Muscle layer of duodenum (tissue), 2 donors: ENCODE data around the gene ZC3H12D.

Experiments
- H3K27ac ChIP-seq: one replicate; pipeline ENCODE4 v1.7.0; 2013; ENCODE audit warnings: mild to moderate bottlenecking, low read length
- H3K27me3 ChIP-seq: one replicate; pipeline ENCODE4 v1.7.0; 2013; ENCODE audit warnings: low read depth, mild to moderate bottlenecking, control low read depth, low read length
- H3K36me3 ChIP-seq, 2 donors: one replicate each; pipeline ENCODE4 v1.7.0; 2013; ENCODE audit warnings: low read length in 2 of 2, control low read depth in 1 of 2, mild to moderate bottlenecking in 1 of 2; ENCODE audit not compliant: insufficient read depth in 2 of 2, control insufficient read depth in 1 of 2
- H3K4me1 ChIP-seq, 2 donors: one replicate each; pipeline ENCODE4 v1.7.0; 2013; ENCODE audit warnings: low read length in 2 of 2, mild to moderate bottlenecking in 2 of 2, control low read depth in 1 of 2, moderate library complexity in 1 of 2; ENCODE audit not compliant: insufficient read depth in 2 of 2, control insufficient read depth in 1 of 2
- H3K4me3 ChIP-seq, 2 donors: one replicate each; pipeline ENCODE4 v1.7.0; 2013; ENCODE audit warnings: low read length in 2 of 2, low read depth in 1 of 2, mild to moderate bottlenecking in 1 of 2
- H3K9me3 ChIP-seq, 2 donors: one replicate each; pipeline ENCODE4 v1.7.0; 2013; ENCODE audit warnings: low read length in 2 of 2, control low read depth in 1 of 2, mild to moderate bottlenecking in 1 of 2; ENCODE audit not compliant: control insufficient read depth in 1 of 2
- donor health status: healthy.

The ZC3H12D gene

DNA sequence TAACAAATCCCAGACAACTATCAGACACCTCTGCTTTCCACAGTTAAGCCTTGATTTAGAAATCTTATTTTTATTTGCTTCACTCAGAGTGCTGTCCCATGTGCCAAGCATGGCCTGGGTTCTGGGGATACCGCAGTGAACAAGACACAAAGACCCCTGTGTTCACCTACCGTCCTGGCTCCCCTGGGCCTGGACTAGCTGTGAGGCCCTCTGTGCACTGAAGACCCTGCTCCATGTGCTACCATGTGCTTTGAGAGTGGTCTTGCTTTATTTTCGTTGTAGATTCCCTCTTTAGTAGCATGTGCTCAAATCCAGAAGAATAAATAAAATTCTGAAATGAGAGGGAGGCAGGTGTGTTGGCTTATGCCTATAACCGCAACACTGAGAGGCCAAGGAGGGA is 62.2 kb downstream of the ZC3H12D start:
- H3K27ac ChIP-seq = no peak overlapping the region
- H3K4me3 ChIP-seq = no peak overlapping the region
- no peaks in the 10 kb centered on the region for H3K9me3 ChIP-seq
- H3K36me3 ChIP-seq = no peaks in the 10 kb centered on the region
- no peaks in the 10 kb centered on the region for H3K27me3 ChIP-seq
- peaks cover 3 to 7% of the 10 kb centered on the region in 2 donors for H3K4me1 ChIP-seq

DNA sequence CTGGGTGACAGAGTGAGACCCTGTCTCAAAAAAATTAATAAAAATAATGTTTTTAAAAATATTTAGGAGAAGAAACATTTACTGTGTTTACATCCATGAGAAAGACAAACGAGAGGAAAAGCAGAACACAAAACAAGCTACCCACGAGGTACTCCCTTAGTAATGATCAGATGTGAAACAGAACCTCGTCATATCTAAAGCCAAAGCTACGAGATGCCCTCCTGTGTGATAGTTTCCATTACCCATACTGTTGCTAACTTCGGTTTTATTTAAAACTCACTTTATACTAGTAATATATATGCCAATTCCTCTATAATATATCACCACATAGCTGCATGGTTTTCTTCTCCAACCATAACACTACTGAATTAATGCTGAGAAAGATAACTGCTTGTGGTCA is 63.7 kb downstream of the ZC3H12D start:
- Histone ChIP-seq H3K36me3 (no peaks in the 10 kb centered on the region), H3K4me3 (no peak overlapping the region), H3K27me3 (no peaks in the 10 kb centered on the region), H3K27ac (no peak overlapping the region), H3K9me3 (no peaks in the 10 kb centered on the region), H3K4me1 (peaks cover 3 to 7% of the 10 kb centered on the region in 2 donors)

DNA sequence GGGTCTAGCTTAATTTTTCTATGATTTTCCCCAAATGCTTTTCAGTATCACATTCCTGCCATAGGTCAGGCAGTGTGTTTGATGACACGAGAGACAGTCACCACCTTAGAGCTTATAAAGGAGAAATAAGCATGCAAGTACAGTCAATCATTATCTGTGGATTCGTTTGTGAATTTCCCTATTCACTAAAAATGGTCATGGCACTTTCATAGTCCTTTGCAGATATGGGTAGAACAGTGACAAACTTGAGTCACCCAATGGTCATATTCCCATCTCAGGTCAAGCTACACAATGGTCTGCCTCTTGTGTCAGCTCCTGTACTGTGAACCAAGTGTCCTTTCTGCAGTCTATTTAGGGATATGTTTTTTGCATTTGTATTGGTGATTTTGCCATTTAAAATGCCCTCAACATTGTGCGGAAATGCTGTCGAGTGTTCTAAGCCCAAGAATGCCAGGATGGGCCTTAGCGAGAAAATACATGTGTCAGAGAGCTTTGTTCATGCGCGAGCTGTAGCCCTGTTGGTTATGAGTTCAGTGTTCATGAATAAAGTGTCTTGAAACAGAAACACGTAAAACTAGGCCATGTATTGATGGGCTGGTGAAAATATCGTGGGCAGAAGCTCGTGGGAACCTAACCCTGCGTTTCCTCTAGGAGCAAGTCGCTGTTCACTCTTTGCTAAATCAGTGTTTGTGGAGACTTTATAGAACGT is 65.0 kb downstream of the ZC3H12D start:
- Histone ChIP-seq H3K9me3 (no peaks in the 10 kb centered on the region), H3K27me3 (no peaks in the 10 kb centered on the region), H3K4me3 (no peak overlapping the region), H3K36me3 (no peaks in the 10 kb centered on the region), H3K4me1 (peaks cover 3 to 7% of the 10 kb centered on the region in 2 donors), H3K27ac (no peak overlapping the region)

DNA sequence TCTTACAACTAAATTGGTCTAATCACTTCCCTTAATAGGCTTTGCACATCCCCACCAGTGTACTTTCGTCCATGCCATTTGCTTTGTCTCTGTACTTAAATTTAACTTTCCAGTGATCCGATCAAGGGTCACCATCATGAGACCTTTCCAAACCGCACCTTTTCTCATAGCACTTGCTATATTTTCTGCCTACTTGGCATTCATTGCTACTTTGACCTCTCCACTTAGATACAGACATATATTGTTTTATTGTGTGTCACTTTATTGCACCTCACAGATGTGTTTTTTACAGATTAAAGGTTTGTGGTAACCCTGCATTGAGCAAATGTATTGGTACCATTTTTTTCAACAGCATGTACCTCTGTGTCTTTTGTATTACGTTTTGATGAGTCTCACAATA is 70.0 kb downstream of the ZC3H12D start:
- no peaks in the 10 kb centered on the region for H3K4me1 ChIP-seq
- H3K4me3 ChIP-seq = no peak overlapping the region
- no peaks in the 10 kb centered on the region for H3K9me3 ChIP-seq
- H3K27me3 ChIP-seq = no peaks in the 10 kb centered on the region
- H3K36me3 ChIP-seq = peaks cover 9 to 12% of the 10 kb centered on the region in 2 donors
- no peak overlapping the region for H3K27ac ChIP-seq

DNA sequence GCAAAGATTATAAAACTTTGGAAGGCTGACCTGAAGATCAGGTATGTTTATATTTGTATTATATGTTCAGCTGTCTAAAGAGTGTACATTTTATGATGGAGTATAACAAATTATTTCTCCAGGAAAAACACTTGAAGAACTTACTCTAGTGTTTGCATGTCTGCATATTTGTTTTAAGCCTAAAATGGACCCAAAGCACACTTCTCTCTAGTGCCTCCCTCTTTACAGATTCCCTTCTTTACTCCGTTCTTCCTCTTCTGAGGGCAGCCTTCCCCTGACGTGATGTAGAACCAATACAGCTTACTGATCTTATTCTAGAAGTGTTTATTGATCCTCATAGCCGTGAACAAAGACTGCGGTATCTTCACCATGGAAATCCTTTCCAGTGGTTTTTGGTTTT is 70.8 kb downstream of the ZC3H12D start:
- no peaks in the 10 kb centered on the region for H3K27me3 ChIP-seq

DNA sequence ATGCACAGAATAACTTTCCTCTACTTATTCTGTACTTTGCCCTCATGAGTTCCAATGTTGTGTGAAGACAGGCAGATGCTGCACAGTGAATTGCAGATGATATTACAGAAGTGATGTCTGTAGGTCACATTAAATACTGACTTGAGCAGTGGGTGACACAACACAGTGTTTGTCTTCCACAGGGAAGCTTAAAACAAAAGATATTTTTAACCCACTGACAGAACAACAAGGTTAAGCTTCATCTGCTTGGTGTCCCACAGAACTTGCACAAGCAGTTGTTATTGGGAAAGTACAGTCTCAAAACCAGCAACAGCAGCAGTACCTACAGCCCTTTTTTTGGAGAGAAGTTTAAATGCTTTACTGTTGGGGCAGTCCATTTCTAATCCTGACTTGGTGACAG is 74.3 kb downstream of the ZC3H12D start:
- Histone ChIP-seq H3K4me1 (no peaks in the 10 kb centered on the region), H3K36me3 (peaks cover 12 to 24% of the 10 kb centered on the region in 2 donors), H3K27ac (no peak overlapping the region), H3K4me3 (no peak overlapping the region), H3K9me3 (no peaks in the 10 kb centered on the region), H3K27me3 (no peaks in the 10 kb centered on the region)

More for the DNA sequence above, 70.8 kb downstream of the ZC3H12D start:
- no peak overlapping the region for H3K4me3 ChIP-seq
- peaks cover 12 to 16% of the 10 kb centered on the region in 2 donors for H3K36me3 ChIP-seq
- H3K9me3 ChIP-seq = no peaks in the 10 kb centered on the region
- H3K4me1 ChIP-seq = no peaks in the 10 kb centered on the region
- no peak overlapping the region for H3K27ac ChIP-seq

DNA sequence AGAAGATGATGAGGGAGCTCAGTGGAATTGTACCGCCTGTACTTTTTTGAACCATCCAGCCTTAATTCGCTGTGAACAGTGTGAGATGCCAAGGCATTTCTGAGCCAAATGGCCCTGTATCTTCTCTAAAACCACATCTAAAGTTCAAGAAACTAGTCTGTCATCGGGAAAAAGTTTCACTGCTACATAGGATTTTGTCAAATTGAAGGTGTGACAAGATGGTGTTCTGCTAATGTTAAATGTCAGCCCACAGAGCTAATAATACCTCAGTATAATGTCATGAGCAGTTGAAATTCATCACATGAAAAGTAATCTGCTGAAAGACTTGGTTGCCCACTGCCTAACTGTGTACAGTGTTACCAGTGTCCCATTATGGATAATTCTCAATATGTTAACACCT is 75.2 kb downstream of the ZC3H12D start:
- no peak overlapping the region for H3K4me3 ChIP-seq
- H3K27me3 ChIP-seq = no peaks in the 10 kb centered on the region
- H3K27ac ChIP-seq = no peak overlapping the region
- peaks cover 12 to 31% of the 10 kb centered on the region in 2 donors for H3K36me3 ChIP-seq
- no peaks in the 10 kb centered on the region for H3K4me1 ChIP-seq
- no peaks in the 10 kb centered on the region for H3K9me3 ChIP-seq

DNA sequence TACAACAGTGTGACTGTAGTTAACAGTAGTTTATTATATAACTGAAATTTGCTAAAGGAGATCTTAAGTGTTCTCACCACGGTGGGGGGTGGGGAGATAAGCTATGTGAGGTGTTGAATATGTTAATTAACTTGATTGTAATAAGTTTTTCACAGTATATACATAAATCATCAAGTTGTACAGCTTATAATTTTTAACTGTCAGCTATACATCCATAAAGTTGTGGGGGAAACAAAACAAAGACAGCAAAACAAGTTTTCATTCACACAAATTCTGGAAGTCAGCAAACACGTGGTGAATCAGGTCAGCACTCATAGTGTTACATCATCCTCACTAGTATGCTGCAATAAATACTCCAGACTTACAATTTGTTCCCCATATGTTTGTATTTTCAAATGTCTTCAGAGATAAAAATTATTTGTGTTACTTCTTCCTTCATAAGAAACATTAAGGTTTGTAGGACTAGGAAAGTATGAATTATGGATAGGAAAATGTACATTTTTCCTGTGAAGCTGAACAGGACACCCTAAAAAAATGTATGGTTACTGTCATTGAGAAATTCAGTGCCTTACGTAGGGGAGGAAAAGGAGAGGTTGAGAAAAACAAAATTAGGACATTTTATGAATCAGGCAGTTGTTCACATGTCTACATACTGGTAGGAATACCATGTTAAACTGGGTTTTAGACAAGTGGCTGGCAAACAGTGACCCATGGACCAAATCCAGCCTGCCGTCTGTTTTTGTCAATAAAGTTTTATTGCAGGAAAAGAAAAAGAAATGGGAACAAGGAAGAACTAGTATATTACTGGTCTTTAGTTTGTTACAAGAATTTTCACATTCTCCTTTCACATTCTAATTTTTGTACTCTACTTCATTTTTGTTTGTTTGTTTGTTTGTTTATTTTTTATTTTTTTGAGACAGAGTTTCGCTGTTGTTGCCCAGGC is 78.7 kb downstream of the ZC3H12D start:
- no peak overlapping the region for H3K27ac ChIP-seq

DNA sequence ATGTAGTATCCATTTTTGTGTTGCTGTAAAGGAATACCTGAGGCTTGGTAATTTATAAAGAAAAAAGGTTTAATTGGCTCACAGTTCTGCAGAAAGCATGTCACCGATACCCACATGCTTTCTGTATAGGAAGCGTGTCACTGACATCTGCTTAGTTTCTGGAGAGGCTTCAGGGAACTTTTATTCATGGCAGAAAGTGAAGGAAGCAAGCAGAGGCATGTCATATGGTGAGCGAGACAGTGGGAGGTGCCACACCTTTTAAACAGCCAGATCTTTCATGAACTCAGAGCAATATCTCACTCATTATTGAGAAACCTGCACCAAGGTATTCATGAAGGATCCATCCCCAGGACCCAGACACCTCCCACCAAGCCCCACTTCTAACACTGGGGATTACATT is 81.3 kb downstream of the ZC3H12D start:
- H3K9me3 ChIP-seq = no peaks in the 10 kb centered on the region
- H3K36me3 ChIP-seq = peaks cover 10 to 35% of the 10 kb centered on the region in 2 donors
- no peaks in the 10 kb centered on the region for H3K4me1 ChIP-seq
- H3K27me3 ChIP-seq = no peaks in the 10 kb centered on the region
- H3K27ac ChIP-seq = no peak overlapping the region
- H3K4me3 ChIP-seq = no peak overlapping the region

More for the DNA sequence above, 78.7 kb downstream of the ZC3H12D start:
- H3K4me1 ChIP-seq = no peaks in the 10 kb centered on the region
- no peak overlapping the region for H3K4me3 ChIP-seq
- H3K9me3 ChIP-seq = no peaks in the 10 kb centered on the region
- H3K27me3 ChIP-seq = no peaks in the 10 kb centered on the region
- H3K36me3 ChIP-seq = peaks cover 12 to 37% of the 10 kb centered on the region in 2 donors

DNA sequence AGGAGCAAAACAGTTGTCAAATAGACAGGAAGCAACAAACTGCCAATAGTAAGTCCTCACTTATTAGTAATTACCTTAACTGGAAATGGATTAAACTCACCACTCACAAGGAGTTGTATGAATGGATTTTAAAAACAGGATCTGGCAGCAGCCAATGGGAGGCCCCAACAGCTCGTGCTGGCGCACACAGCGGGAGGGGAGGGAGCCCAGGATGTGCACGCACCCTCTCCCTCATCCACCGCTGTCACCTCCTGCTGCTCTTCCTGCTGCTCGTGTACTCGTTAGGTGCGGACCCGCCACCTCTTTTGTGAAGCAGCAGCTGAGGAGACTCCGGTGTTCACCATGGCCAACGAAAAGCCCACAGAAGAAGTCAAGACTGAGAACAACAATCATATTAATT is 84.8 kb downstream of the ZC3H12D start, which contains the start of gene SUMO4:
SUMO4 (plus strand) TSS at position 213 of the 400 bp plus-strand sequence; CDS start at position 343, 130 bp downstream.
- Histone ChIP-seq H3K4me1 (no peaks in the 10 kb centered on the region), H3K4me3 (no peak within 1 kb of the TSS), H3K27me3 (no peaks in the 10 kb centered on the region), H3K36me3 (peaks cover 16 to 23% of the 10 kb centered on the region in 2 donors), H3K9me3 (no peaks in the 10 kb centered on the region), H3K27ac (no peak within 1 kb of the TSS)

DNA sequence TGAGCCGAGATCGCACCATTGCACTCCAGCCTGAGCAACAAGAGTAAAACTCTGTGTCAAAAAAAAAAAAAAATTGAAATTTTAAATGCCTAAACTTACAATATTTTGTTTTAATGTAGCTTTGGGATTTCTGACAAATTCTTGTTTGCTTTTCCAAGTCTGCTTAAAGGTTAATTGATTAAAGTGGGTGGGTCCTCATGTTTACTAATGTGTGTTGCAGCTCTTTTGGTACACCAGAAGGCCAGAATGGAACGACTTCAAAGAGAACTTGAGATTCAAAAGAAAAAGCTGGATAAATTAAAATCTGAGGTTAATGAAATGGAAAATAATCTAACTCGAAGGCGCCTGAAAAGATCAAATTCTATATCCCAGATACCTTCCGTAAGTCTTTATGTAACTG is 87.4 kb downstream of the ZC3H12D start:
- peaks cover 0 to 9% of the 10 kb centered on the region in 2 donors for H3K4me1 ChIP-seq
- no peak overlapping the region for H3K4me3 ChIP-seq
- no peak overlapping the region for H3K27ac ChIP-seq
- H3K9me3 ChIP-seq = no peaks in the 10 kb centered on the region
- H3K27me3 ChIP-seq = no peaks in the 10 kb centered on the region
- peaks cover 16% of the 10 kb centered on the region in 2 donors for H3K36me3 ChIP-seq
